Activated T-helper 1 cell treated with anti-CD3 and anti-CD28 coated beads, Interleukin-12 subunit alpha, Interleukin-12 subunit beta, Interleukin-2, Interleukin-4 antibody, amounts not matched to agents 30 ng/mL and 10 ng/mL and 1 ng/mL, durations not matched to agents 14 hours and 24 hours and 36 hours (primary cell): ENCODE data around the gene FRRS1L. TPM values are rescaled to one million over a fixed set of nuclear protein-coding genes. Genes with fewer than 3 reads are reported as not detected.

Experiments
- DNase-seq: peaks from one replicate; pipeline ENCODE4 v3.0.0; 2021; ENCODE audit warnings: low spot score
- H3K27ac Mint-ChIP-seq: one replicate; pipeline ENCODE4 v1.8.0; 2021; ENCODE audit warnings: mild to moderate bottlenecking, mixed read lengths
- H3K27me3 Mint-ChIP-seq: one replicate; pipeline ENCODE4 v1.8.0; 2022; ENCODE audit warnings: mild to moderate bottlenecking, moderate library complexity, mixed read lengths; ENCODE audit not compliant: insufficient read depth
- H3K36me3 Mint-ChIP-seq: one replicate; pipeline ENCODE4 v1.8.0; 2021; ENCODE audit warnings: low read depth, mixed read lengths
- H3K4me1 Mint-ChIP-seq: one replicate; pipeline ENCODE4 v1.8.0; 2021; ENCODE audit warnings: low read depth, mixed read lengths
- H3K4me3 Mint-ChIP-seq: one replicate; pipeline ENCODE4 v1.8.0; 2021; ENCODE audit warnings: mild to moderate bottlenecking, moderate library complexity, mixed read lengths
- H3K9me3 Mint-ChIP-seq: one replicate; pipeline ENCODE4 v1.8.0; 2021; ENCODE audit warnings: mixed read lengths
- intact Hi-C: fragments of 100-400 bp; cut with micrococcal nuclease; formaldehyde crosslinking; loops from one replicate; pipeline ENCODE4 v1.15.1; 2024
- total RNA-seq: library from RNA; stranded (reverse); gene quantifications from 2 replicates; pipeline ENCODE4 v1.2.3, GENCODE V29; 2022

Gene FRRS1L
- total RNA-seq, 1 donor from 2014 or later: not detected

GRCh38 chr9:109087795-109088194 lies 79.3 kb downstream of the FRRS1L start:
- intact Hi-C loops: no loop called here

GRCh38 chr9:109086221-109086620 lies 80.8 kb downstream of the FRRS1L start:
- Mint-ChIP-seq H3K4me1 (peaks cover 8% of the 10 kb centered on the region), H3K27ac (no peak overlapping the region), H3K9me3 (no peaks in the 10 kb centered on the region), H3K4me3 (no peak overlapping the region), H3K36me3 (peaks cover 35% of the 10 kb centered on the region), H3K27me3 (no peaks in the 10 kb centered on the region)
- DNase-seq: no peak
- intact Hi-C loops: no loop called here

More at GRCh38 chr9:109087795-109088194, 79.3 kb downstream of the FRRS1L start:
- no peak for DNase-seq
- H3K27ac Mint-ChIP-seq: peak overlapping the region; percentile 10
- H3K4me3 Mint-ChIP-seq: no peak overlapping the region
- H3K36me3 Mint-ChIP-seq: peaks cover 40% of the 10 kb centered on the region
- no peaks in the 10 kb centered on the region for H3K27me3 Mint-ChIP-seq
- H3K4me1 Mint-ChIP-seq: peaks cover 19% of the 10 kb centered on the region
- H3K9me3 Mint-ChIP-seq: no peaks in the 10 kb centered on the region

- H3K36me3 Mint-ChIP-seq: peaks cover 31% of the 10 kb centered on the region
- H3K9me3 Mint-ChIP-seq: no peaks in the 10 kb centered on the region
- H3K27me3 Mint-ChIP-seq: no peaks in the 10 kb centered on the region
- DNase-seq: no peak
- H3K27ac Mint-ChIP-seq: no peak overlapping the region
- no peak overlapping the region for H3K4me3 Mint-ChIP-seq
- H3K4me1 Mint-ChIP-seq: peaks cover 8% of the 10 kb centered on the region
- intact Hi-C loops: no loop called here
Measured at GRCh38 chr9:109085510-109085909, 81.5 kb downstream of the FRRS1L start.

GRCh38 chr9:109083813-109084405 lies 83.1 kb downstream of the FRRS1L start:
- Mint-ChIP-seq H3K27ac (no peak overlapping the region), H3K27me3 (no peaks in the 10 kb centered on the region), H3K4me3 (no peak overlapping the region), H3K36me3 (peaks cover 36% of the 10 kb centered on the region), H3K4me1 (peaks cover 8% of the 10 kb centered on the region), H3K9me3 (no peaks in the 10 kb centered on the region)
- DNase-seq: no peak
- intact Hi-C loops: no loop called here

- DNase-seq: no peak
- Mint-ChIP-seq H3K4me3 (no peak overlapping the region), H3K36me3 (peaks cover 41% of the 10 kb centered on the region), H3K27me3 (no peaks in the 10 kb centered on the region), H3K9me3 (no peaks in the 10 kb centered on the region), H3K4me1 (peaks cover 8% of the 10 kb centered on the region), H3K27ac (no peak overlapping the region)
- intact Hi-C loops: no loop called here
Measured at GRCh38 chr9:109083141-109083540, 83.9 kb downstream of the FRRS1L start.

- DNase-seq: no peak
- H3K4me3 Mint-ChIP-seq: no peak overlapping the region
- no peak overlapping the region for H3K27ac Mint-ChIP-seq
- intact Hi-C loops: no loop called here
- no peaks in the 10 kb centered on the region for H3K9me3 Mint-ChIP-seq
- no peaks in the 10 kb centered on the region for H3K27me3 Mint-ChIP-seq
- H3K4me1 Mint-ChIP-seq: peaks cover 8% of the 10 kb centered on the region
- H3K36me3 Mint-ChIP-seq: peaks cover 42% of the 10 kb centered on the region
Measured at GRCh38 chr9:109082091-109082620, 84.9 kb downstream of the FRRS1L start.

Other genes starting within 250 kb of the FRRS1L start
- gene ELP1, start 233.1 kb downstream of the FRRS1L start, total RNA-seq: 31.6 and 35.2 TPM in 2 replicates
- gene ABITRAM, start 232.8 kb downstream of the FRRS1L start, total RNA-seq: 14.7 and 14.8 TPM in 2 replicates
- gene CTNNAL1, start 153.8 kb downstream of the FRRS1L start, total RNA-seq: 24.8 and 25.1 TPM in 2 replicates
- 26.9 and 29.4 TPM in 2 replicates for gene TMEM245, start 47.3 kb downstream of the FRRS1L start, total RNA-seq
- 2.0 and 2.2 TPM in 2 replicates for gene EPB41L4B, start 153.8 kb upstream of the FRRS1L start, total RNA-seq